HepG2 (cell line): ENCODE data around the gene TCAP. TPM values are rescaled to one million over a fixed set of nuclear protein-coding genes. Genes with fewer than 3 reads are reported as not detected.

Experiments
- CHD4 ChIP-seq: fragments of 200-600 bp; sonication (generic); IDR thresholded peaks from 2 replicates; pipeline ENCODE4 v1.7.0; 2017; ENCODE audit warnings: mild to moderate bottlenecking, low read length, borderline replicate concordance
- GFI1 ChIP-seq: sonication (generic); formaldehyde crosslinking; IDR thresholded peaks from 2 replicates; pipeline ENCODE4 v1.5.0; 2020; ENCODE audit warnings: missing genetic modification reagents, mild to moderate bottlenecking, borderline replicate concordance
- GTF2F1 ChIP-seq: fragments of 150-350 bp; IDR thresholded peaks from 2 replicates; pipeline ENCODE4 v1.6.1; 2014; ENCODE audit warnings: low read length
- HNRNPK ChIP-seq: fragments of 200-400 bp; formaldehyde crosslinking; IDR thresholded peaks from 2 replicates; pipeline ENCODE4 v1.6.1; 2018; ENCODE audit warnings: low read length, low read depth, moderate library complexity, mild to moderate bottlenecking; ENCODE audit not compliant: poor library complexity, severe bottlenecking
- HOXA9 ChIP-seq: sonication (generic); formaldehyde crosslinking; IDR thresholded peaks from 2 replicates; pipeline ENCODE4 v1.8.1; 2022; ENCODE audit warnings: missing genetic modification reagents, mild to moderate bottlenecking, moderate library complexity, borderline replicate concordance
- KAT8 ChIP-seq: IDR thresholded peaks from 2 replicates; pipeline ENCODE4 v1.6.1; 2016; ENCODE audit warnings: missing genetic modification reagents, missing compliant biosample characterization
- MEIS2 ChIP-seq: sonication (generic); formaldehyde crosslinking; IDR thresholded peaks from 2 replicates; pipeline ENCODE4 v1.9.0; 2021; ENCODE audit warnings: mild to moderate bottlenecking, missing genetic modification reagents
- NR2F1 ChIP-seq, 2 experiments: fragments of 450-650 bp in 1 of 2; formaldehyde crosslinking in 1 of 2; IDR thresholded peaks; 2 replicates each; pipeline versions ENCODE4 v1.5.0 to v1.6.1; 2016 to 2020; ENCODE audit warnings: mild to moderate bottlenecking in 1 of 2, missing compliant biosample characterization in 1 of 2, missing genetic modification reagents in 1 of 2, moderate library complexity in 1 of 2
- NR2F2 ChIP-seq: IDR thresholded peaks from 2 replicates; pipeline ENCODE4 v1.6.1; 2012; ENCODE audit warnings: low read depth, inconsistent platforms, borderline replicate concordance
- PCBP2 ChIP-seq: fragments of 200-400 bp; formaldehyde crosslinking; optimal IDR thresholded peaks from 2 replicates; pipeline ENCODE3; 2018; ENCODE audit warnings: low read length, low read depth; ENCODE audit not compliant: poor library complexity, severe bottlenecking
- REXO4 ChIP-seq: sonication (generic); formaldehyde crosslinking; IDR thresholded peaks from 2 replicates; pipeline ENCODE4 v1.8.0; 2022; ENCODE audit warnings: missing genetic modification reagents, mild to moderate bottlenecking, borderline replicate concordance
- SATB2 ChIP-seq: sonication (generic); formaldehyde crosslinking; IDR thresholded peaks from 2 replicates; pipeline ENCODE4 v1.5.0; 2020; ENCODE audit warnings: missing genetic modification reagents
- SP1 ChIP-seq, 2 experiments: fragments of 450-650 bp in 1 of 2; sonication (generic) in 1 of 2; formaldehyde crosslinking in 1 of 2; IDR thresholded peaks; 2 replicates each; pipeline versions ENCODE4 v1.4.0 to v1.6.1; 2016 to 2020; ENCODE audit warnings: missing genetic modification reagents in 1 of 2
- SP4 ChIP-seq: sonication (generic); formaldehyde crosslinking; IDR thresholded peaks from 2 replicates; pipeline ENCODE4 v1.8.1; 2023; ENCODE audit warnings: mild to moderate bottlenecking, missing genetic modification reagents
- ZNF274 ChIP-seq: sonication (generic); formaldehyde crosslinking; IDR thresholded peaks from 2 replicates; pipeline ENCODE4 v1.5.1; 2020; ENCODE audit warnings: mild to moderate bottlenecking, missing genetic modification reagents
- ZNF484 ChIP-seq: sonication (generic); formaldehyde crosslinking; IDR thresholded peaks from 2 replicates; pipeline ENCODE4 v1.5.1; 2020; ENCODE audit warnings: mild to moderate bottlenecking, low read depth, missing genetic modification reagents, borderline replicate concordance
- ZNF549 ChIP-seq: sonication (generic); formaldehyde crosslinking; IDR thresholded peaks from 2 replicates; pipeline ENCODE4 v1.5.0; 2020; ENCODE audit warnings: missing genetic modification reagents
- ZNF670 ChIP-seq: sonication (generic); formaldehyde crosslinking; IDR thresholded peaks from 2 replicates; pipeline ENCODE4 v1.8.0; 2022; ENCODE audit warnings: mild to moderate bottlenecking, missing genetic modification reagents, borderline replicate concordance
- ZNF883 ChIP-seq: sonication (generic); formaldehyde crosslinking; IDR thresholded peaks from 2 replicates; pipeline ENCODE4 v1.5.1; 2020; ENCODE audit warnings: mild to moderate bottlenecking, missing genetic modification reagents; ENCODE audit errors: not compliant biosample characterization
- ZSCAN20 ChIP-seq: sonication (generic); formaldehyde crosslinking; IDR thresholded peaks from 2 replicates; pipeline ENCODE4 v1.4.0; 2020; ENCODE audit warnings: missing genetic modification reagents, mild to moderate bottlenecking, borderline replicate concordance
- ZSCAN21 ChIP-seq: sonication (generic); formaldehyde crosslinking; IDR thresholded peaks from 2 replicates; pipeline ENCODE4 v1.8.0; 2022; ENCODE audit warnings: mild to moderate bottlenecking, missing genetic modification reagents, moderate library complexity, borderline replicate concordance
- polyA plus RNA-seq, 8 experiments: library from polyadenylated mRNA; depleted of rRNA in 3 of 8; stranded (reverse) in 7 of 8; unstranded in 1 of 8; fragments of >200 nt; fragmentation: Illumina TruSeq in 4 of 8; extraction: Trizol in 4 of 8; gene quantifications; 2 replicates each; pipeline versions ENCODE4 v1.2.1 to v1.2.3, GENCODE V29; 2011 to 2016; ENCODE audit warnings: low read depth in 4 of 8, missing spikeins in 1 of 8, mixed read lengths in 1 of 8; ENCODE audit not compliant: insufficient read depth in 1 of 8
- total RNA-seq, 5 experiments: library from RNA; depleted of rRNA; stranded (reverse); fragments of >200 nt; fragmentation: Illumina TruSeq; extraction: Trizol; gene quantifications; 2 replicates each; pipeline ENCODE4 v1.2.3, GENCODE V29; 2016; ENCODE audit warnings: low read depth in 1 of 5
- TF ChIP-seq, protein P1 (sequence below): sonication (generic); formaldehyde crosslinking; IDR thresholded peaks from 2 replicates; pipeline ENCODE4 v1.8.0; 2022; ENCODE audit warnings: mild to moderate bottlenecking, missing genetic modification reagents, borderline replicate concordance
- TF ChIP-seq, protein P2 (sequence below): sonication (generic); formaldehyde crosslinking; IDR thresholded peaks from 2 replicates; pipeline ENCODE4 v1.9.0; 2021; ENCODE audit warnings: missing genetic modification reagents, mild to moderate bottlenecking, borderline replicate concordance
- TF ChIP-seq, protein P3 (sequence below): sonication (generic); formaldehyde crosslinking; IDR thresholded peaks from 2 replicates; pipeline ENCODE4 v1.8.1; 2023; ENCODE audit warnings: mild to moderate bottlenecking, missing genetic modification reagents

TCAP gene
- total and polyA plus RNA-seq, 2 of the 13 experiments (the other 11 are each of a cell fraction or from before 2014, with no cell fraction given) = 0.24 to 0.65 TPM

DNA sequence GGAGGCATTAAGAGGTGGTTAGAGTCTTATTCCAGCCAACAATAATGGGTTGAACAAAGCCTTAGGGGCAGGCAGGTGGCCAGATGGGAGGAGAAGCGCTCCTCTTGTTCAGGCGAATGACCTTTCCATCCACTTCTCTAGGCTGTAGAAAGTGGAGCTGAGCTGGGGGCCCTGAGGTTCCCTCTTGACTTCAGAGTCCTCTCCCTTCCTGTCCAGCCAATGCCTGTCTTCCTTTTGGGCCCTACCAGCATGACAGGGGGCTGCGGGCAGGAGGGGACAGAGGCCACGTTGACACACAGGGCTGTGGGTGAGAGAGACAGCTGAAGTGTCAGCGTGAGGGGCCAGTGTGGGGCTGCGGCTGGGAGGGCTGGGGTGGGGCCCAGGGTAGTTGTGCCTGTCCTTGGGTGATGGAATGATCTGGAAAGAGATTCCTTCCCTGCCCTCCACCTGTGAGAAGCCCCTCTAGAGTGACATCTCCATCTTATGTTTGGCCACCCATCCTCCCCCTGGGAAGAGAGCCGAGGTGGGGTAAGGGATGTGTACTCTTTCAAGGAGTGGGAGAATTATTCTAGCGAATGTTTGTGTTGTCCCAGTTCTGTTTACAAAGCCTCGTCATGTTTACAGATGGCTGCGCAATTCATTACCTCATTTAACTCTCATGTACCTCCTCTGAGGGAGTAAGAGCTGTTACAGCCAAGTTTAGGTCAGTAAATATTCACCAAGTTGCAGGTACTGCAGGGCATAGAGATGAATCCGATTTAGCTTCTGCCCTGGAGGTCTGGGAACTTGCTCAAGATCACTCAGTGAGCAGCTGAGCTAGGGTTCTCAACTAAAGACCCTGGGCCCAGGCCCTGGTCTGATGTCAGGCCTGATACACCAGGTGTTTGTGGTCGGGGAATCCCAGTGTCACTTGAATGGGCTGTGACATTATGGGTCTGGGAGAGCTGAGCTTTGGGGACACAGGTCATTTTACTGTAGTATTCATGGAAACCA, 38.0 kb downstream of the TCAP start (continued):
- TF ChIP-seq ZNF274 (CRISPR knock-in tag) (peak; percentile 40), NR2F2 (no peak), ZNF883 (CRISPR knock-in tag) (no peak), REXO4 (no peak), GTF2F1 (no peak), PCBP2 (no peak), MEIS2 (CRISPR knock-in tag) (peak; percentile 65), KAT8 (CRISPR knock-in tag) (no peak; the same call in 1 of the 2 replicates), ZNF484 (CRISPR knock-in tag) (no peak), HOXA9 (CRISPR knock-in tag) (no peak), SP1 (IDR thresholded peaks at IDR 0.05) (no peak), SP1 (CRISPR knock-in tag; IDR thresholded peaks at IDR 0.05) (no peak), HNRNPK (no peak), ZNF549 (CRISPR knock-in tag) (no peak), SP4 (CRISPR knock-in tag) (peak; percentile 24; the same call in 1 of the 2 replicates), ZNF670 (CRISPR knock-in tag) (no peak), NR2F1 (CRISPR knock-in tag; IDR thresholded peaks at IDR 0.05) (peak in 1 of 2 experiments; percentile 61; a peak in 1 of 4 replicates), ZSCAN20 (CRISPR knock-in tag) (no peak), CHD4 (no peak), GFI1 (no peak; the same call in 1 of the 2 replicates), ZSCAN21 (CRISPR knock-in tag) (peak; percentile 72; the same call in 1 of the 2 replicates), SATB2 (CRISPR knock-in tag) (no peak)
- TF ChIP-seq, protein P1, sequence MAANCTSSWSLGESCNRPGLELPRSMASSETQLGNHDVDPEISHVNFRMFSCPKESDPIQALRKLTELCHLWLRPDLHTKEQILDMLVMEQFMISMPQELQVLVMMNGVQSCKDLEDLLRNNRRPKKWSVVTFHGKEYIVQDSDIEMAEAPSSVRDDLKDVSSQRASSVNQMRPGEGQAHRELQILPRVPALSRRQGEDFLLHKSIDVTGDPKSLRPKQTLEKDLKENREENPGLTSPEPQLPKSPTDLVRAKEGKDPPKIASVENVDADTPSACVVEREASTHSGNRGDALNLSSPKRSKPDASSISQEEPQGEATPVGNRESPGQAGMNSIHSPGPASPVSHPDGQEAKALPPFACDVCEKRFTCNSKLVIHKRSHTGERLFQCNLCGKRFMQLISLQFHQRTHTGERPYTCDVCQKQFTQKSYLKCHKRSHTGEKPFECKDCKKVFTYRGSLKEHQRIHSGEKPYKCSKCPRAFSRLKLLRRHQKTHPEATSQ (CRISPR knock-in tag) = 0 out of 2 replicates have a peak, but pooled peaks have one; percentile 61
- TF ChIP-seq, protein P2, sequence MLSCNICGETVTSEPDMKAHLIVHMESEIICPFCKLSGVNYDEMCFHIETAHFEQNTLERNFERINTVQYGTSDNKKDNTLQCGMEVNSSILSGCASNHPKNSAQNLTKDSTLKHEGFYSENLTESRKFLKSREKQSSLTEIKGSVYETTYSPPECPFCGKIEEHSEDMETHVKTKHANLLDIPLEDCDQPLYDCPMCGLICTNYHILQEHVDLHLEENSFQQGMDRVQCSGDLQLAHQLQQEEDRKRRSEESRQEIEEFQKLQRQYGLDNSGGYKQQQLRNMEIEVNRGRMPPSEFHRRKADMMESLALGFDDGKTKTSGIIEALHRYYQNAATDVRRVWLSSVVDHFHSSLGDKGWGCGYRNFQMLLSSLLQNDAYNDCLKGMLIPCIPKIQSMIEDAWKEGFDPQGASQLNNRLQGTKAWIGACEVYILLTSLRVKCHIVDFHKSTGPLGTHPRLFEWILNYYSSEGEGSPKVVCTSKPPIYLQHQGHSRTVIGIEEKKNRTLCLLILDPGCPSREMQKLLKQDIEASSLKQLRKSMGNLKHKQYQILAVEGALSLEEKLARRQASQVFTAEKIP = no peak
- TF ChIP-seq, protein P3, sequence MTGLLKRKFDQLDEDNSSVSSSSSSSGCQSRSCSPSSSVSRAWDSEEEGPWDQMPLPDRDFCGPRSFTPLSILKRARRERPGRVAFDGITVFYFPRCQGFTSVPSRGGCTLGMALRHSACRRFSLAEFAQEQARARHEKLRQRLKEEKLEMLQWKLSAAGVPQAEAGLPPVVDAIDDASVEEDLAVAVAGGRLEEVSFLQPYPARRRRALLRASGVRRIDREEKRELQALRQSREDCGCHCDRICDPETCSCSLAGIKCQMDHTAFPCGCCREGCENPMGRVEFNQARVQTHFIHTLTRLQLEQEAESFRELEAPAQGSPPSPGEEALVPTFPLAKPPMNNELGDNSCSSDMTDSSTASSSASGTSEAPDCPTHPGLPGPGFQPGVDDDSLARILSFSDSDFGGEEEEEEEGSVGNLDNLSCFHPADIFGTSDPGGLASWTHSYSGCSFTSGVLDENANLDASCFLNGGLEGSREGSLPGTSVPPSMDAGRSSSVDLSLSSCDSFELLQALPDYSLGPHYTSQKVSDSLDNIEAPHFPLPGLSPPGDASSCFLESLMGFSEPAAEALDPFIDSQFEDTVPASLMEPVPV (CRISPR knock-in tag) = peak; percentile 90; the same call in 1 of the 2 replicates
